RKO (cell line): ENCODE data around the gene AMFR.
A peak's percentile ranks its signal among the peaks of the same experiment; 100 is the strongest.

ENCODE experiments used
- DNase-seq: peaks from one replicate; pipeline ENCODE4 v3.0.0-alpha.2; 2016; ENCODE audit warnings: low spot score

Gene AMFR

DNA sequence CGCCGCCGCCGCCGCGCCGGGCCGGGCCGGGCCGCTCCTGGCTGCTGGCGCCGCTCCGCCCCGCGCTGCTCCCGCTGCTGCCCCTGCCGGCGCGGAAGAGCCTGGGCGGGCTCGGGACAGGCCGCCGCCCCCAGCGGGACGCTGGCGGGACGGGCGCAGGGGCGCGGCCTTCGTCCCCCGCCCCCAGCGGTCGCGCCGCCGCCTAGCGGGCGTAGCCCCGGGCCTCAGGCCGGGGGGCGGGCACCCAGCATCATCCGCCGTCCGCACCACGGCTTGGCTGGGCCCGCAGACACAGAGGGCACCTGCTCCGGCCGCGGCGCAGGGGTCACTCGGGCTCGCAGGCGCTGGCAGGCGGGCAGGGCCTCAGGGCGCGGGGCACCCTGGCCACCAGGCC lies at the start of gene AMFR:
TSS of gene AMFR (minus strand) at position 107 of the 394 bp plus-strand sequence. CDS start 218 bp downstream, outside the sequence.
- DNase-seq: peak; percentile 86

DNA sequence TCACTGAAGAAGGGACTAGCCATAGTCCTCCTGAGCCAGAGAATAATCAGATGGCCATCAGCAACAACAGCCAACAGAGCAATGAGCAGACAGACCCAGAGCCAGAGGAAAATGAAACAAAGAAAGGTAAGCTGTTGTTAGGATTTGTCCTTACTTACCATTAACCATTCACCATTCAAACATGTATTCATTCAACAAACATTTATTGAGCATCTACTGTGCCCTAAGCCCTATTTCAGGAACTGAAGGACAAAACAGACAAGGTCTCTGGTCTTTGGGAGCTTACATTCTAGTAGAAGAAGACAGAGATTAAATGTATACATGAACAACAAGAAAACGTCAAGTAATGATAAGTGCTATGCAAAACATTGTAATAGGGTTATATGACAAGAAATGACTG lies 45.3 kb upstream of the AMFR start:
- no peak for DNase-seq

DNA sequence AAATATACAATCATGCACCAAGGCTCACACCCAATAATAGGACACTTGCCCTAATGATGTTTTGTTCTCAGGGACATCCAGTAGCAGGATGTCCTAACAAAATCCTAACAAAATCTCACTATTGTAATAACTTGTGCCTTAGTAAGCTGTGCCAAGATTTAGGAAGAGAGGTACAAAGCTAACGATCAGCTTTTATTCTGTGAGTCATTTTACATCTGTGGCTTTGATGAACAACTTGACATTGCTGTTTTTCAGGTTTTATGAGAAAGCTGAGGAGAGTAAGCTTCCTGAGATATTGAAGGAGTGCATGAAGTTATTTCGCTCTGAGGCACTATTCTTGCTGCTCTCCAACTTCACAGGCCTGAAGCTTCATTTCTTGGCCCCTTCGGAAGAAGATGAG lies 44.9 kb upstream of the AMFR start:
- DNase-seq: no peak

DNA sequence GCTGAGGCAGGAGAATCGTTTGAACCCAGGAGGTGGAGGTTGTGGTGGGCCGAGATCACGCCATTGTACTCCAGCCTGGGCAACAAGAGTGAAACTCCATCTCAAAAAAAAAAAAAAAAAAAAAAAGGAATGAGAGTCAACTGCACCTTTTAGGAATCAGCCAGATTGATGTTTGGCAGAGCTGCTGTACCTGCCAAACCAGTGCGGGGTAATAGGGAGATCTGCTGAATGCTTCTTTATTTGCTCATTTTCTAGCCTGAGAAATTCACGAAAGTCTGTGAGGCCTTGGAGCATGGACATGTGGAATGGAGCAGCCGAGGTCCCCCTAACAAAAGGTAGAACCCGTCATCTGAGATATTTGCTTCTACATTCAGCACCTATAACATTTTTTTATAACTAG lies 44.4 kb upstream of the AMFR start:
- DNase-seq: no peak

DNA sequence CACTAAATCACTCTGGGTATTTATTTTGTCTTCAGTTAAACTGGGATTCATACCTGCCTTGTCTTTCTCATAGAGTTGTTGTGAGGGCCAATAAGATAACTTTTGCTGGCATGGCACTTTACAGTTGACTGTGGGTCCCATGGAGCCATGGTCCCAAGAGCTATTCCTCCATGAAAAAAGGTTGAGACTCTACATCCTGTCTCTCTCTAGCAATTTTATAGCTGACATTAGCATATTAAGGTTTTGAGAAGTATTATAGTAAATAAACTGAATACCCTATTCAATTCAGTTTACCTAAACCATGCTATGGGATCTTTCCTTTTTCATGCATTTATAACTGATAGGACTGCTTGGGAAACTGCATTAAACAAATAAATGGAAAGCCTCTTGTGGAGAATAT lies 43.5 kb upstream of the AMFR start:
- DNase-seq: no peak

DNA sequence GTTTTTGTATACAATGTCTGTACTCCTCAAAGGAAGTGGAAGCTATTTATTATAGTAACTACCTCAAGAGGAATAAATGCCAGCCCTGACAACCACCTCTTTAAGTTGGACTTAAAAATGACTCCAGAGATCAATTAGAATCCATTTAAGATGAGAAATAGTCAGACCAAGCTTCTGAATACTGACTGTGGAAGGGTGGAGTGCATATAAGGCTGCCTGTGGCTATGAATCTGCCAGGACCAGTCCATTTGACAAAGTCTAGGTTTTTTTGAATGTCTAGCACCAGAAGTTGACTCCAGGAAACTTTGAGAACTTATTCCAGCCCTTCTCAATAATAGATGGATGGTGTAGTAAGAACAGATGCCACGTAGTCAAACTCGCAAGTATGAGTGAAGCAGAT lies 41.0 kb upstream of the AMFR start:
- no peak for DNase-seq

DNA sequence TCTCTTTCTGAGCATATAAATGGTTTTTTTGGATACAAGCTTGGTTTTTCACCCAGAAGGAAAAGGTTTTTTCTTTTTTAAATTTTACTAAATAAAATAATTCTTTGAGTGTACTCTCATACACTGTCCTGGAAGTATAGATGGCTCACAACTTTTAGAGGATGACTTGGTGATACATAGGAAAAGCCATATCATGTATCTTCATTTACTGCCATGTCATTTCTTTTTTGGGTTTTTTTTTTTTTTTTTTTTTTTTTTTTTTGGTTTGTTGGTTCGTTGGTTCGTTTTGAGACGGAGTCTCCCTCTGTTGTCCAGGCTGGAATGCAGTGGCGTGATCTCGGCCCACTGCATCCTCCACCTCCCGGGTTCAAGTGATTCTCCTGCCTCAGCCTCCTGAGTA lies 37.8 kb upstream of the AMFR start:
- DNase-seq: no peak

DNA sequence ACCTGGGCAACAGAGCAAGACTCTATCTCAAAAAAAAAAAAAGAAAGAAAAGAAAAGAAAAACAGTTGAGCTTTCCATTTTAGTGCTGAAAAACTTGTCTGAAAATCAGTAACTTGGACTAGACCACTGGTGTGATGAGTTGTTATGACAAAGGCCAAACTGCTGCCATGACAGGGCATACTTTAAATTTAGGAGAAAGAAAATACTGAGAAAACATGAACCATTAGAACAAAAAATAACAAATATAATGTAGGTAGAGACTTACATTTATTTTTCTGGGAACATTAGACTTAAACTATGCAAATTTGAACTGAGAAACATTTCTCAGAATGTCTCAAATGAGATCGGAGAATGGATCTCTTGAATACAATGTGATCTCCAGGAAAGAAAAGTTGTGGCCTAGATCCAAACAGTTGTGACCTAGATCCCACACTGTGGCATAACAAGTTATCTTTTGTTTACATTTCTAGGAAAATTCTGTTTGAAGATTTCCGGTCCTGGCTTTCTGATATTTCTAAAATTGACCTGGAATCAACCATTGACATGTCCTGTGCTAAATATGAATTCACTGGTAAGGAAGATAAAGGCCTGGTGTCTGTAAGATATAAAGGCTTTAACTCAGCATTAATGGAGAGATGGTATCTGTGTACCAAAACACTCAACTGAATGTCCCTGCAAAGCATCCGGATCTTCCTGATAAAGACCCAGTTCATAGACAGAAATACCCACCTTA lies 36.9 kb upstream of the AMFR start:
- DNase-seq: no peak

DNA sequence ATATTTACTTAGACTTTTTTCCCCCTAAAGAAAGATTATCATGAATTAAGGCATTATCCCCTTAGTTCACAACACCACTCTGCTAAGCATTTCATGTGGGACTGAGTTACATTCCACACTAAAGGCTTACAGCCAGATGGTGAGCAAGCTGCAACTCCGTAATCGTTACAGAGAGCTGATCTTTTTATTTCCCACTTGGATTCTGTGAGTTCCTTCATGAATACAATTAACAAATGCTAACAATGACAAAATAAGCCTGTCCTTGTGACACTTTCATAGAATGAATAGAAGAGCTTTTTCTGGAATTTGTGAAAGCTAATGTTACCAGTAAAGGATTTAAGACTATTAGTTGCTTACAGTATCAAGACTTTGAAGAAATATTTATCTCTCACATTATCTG lies 34.8 kb upstream of the AMFR start:
- DNase-seq: no peak

DNA sequence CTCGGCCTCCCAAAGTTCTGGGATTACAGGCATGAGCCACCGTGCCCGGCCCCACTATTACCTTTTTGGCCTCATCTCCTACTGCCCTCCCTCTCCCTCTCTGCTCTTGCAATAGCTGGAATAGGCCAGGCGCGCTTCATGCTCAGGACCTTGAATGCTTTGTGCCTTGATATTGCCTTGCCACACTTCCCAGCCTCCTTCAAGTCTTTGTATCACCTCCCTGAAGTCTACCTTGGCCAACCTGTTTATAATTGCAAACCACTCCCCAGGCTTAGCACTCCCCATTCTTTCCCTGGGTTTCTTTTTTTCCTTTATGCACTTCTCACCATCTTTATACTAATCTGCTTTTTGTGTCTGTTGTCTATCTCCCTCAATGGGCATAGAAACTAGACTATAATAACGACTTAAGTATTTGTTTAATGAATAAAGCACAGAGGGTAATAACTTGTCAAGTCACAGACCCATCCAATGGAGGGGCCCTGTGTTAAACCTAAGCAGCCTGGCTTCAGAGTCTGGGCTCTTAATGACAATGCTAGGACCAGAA lies 32.7 kb upstream of the AMFR start:
- no peak for DNase-seq

DNA sequence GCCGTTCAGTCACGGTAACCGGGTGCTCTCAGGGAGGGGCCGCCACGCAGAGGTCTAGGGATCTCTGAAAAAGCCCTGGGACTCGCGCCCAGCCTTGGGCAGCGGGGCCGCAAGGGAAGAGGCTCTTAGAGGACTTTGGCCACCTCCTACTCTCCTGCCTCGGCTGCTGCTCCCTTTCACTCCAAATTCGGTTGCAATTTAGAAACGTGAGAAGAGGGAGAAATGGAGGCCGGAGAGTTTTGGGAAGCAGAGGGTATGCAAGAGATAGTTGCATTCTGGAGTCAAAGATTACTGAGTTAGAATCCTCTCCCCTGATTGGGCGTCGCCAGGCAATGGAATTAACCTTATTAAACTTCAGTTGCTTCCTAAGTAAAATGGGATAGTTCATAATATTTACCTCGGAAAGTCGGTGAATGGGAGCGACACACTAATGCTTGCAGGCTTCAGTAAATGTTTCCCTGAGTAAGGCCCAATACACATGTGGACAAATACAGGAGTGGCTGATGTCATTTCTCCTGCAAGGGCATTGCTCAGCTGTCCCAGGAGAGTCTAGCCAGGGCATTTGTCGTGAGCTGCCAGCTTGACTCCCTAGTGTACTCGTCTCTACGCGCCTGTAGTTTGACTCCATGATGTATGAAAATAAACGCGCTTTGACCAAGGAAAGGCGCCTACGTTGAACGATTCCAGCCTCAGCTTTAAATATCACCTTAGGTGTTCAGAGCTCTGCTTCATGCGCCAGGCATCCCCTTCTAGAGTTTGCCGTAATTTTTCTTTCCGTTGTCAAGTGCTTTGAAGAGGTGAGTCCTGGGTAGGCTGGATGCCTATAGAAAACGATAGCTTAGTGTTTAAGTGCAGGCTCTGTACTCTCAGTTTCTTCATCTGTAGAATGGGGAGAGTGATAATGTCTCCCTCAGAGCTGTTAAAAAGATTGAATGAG lies 26.7 kb upstream of the AMFR start:
- DNase-seq: peak; percentile 82

DNA sequence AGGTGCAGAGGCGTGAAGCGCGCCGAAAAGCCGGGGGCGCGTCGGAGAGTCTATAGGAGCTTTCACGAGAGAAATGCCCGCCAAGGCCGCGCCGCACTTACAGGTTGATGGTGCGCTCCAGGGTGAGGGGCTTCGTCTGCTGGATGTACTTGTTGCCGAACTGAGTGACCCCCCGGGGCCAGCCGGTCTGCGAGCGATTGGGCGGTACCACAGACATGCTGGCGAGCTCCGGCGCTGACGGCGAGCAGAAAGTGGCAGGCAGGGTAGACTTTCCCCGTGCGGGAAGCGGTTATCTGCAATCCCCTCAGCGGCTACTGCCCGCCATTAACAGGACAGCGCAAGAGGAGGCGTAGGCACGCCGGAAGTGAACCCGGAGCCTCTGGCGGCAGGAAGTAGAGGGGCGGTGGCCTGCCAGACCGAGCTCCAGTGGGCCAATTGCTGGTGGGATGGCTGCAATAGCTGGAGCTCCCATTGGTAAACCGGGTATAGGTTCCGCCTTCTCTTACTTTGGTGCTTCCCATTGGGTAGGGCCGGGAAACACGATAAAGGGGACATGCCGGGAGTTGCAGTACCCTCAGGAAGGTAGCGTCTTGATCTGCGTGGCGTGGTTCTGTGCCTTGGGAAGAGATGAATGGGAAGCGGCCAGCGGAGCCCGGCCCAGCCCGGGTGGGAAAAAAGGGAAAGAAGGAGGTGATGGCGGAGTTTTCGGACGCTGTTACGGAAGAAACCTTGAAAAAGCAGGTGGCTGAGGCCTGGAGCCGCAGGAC lies 25.8 kb upstream of the AMFR start, which contains the start of the genes NUDT21 and OGFOD1:
TSS of gene NUDT21 (minus strand) at position 347 of the 767 bp plus-strand sequence. CDS start at position 217, 130 bp downstream.
TSS of gene OGFOD1 (plus strand) at position 569 of the 767 bp plus-strand sequence. CDS start at position 628, 59 bp downstream.
- peak; percentile 99 for DNase-seq

DNA sequence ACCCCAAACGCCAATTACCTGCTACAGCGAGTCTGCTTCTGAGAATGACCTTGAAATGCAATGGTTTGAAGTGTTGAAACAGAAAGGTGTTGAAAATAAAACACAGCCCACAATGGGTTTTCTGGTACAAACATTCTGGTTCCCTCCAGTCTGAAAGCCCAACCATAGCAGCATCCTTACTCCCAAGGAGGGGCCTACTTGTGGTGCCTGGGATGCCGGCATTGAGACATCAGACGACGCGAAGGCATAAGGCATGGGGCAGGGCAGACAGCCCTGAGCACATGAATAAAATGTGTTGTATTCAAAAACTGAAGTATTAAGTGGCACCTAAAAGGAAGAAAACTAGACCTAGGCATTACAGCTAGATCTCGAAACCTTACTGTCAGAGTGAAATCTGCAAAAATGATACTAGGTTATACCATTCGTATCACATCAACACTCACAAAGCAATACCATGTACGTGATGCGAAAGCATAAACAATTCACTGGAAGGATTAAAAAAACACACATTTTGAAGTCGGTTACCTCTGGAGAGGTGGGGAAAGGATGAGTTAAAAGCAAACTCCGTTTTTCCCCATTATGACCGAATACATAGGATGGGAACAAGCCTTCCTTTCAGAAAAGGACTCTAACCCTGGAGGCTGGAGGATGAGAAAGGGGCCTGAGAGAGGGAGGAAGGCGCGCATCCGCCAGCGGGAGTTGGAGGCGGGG lies 25.1 kb upstream of the AMFR start:
- DNase-seq: peak; percentile 54

DNA sequence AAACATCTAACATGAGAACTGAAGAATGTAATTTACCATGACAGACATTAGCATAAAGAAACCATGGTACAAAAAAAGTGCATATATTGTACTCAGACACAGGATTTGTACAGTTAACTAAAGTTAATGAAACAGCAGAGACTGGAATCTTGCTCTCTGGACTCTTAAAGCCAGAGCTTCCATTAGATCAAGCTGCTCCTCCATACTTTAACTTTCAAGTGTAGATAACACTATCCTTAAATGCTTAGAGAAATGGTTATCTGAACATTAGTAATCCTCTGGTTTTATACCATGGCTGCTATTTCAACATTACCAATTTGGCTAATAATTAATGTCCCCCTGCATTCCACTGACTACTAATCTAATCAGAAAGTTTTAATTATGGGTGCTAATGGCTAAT lies 22.7 kb upstream of the AMFR start:
- no peak for DNase-seq

DNA sequence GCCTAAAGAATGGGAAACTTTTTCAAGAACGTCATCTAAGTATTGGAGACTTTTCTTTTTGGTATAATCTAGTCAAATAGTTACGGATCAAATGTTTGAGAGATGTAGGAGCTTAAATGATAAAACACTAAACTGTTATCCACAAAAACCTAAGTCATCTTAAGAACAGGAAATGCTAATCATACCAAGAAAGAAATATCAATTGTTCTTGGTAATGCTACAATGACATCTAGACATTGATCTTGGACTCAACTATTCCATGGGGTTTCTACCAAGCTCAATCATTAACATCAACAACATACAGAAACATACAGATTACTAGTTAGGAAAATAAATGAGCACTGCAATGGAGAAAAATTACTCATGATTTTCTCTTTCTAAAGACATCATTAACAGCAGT lies 21.9 kb upstream of the AMFR start:
- DNase-seq: no peak

DNA sequence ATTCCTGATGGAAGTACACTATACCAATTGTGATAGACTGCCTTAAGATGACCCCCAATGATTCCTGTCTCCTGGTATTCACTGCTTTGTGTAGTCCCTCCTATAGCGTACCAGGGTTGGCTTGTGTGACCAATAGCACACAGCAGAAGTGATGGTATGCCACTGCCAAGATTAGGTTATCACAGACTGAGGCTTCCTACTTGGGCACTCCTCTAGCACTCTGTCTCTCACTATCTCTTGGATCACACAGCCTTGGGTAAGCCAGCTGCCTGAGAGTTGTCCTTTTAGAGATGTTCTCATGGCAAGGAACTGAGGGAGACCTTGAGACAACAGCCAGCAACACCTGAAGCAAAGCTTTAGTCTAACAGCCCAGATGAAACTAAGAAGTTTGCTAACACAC lies 12.7 kb upstream of the AMFR start:
- no peak for DNase-seq

DNA sequence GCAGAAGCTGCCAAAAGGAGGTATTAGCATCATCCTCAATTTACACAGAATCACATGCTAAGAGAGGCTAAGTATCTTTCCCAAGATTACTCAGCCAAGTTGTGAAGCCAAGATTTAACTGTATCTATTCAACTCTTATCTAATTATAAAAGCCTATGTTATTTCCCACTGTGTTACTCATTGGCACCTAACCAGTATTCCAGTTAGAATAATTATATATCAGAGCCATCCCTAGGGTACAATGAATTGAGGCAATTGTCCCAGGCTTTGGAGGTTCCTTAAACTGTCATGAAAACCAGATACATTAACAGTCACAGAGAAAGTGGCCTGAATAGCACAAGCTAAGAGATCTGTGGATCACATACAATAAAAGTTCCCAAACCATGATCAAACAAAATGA lies 10.9 kb upstream of the AMFR start:
- no peak for DNase-seq

DNA sequence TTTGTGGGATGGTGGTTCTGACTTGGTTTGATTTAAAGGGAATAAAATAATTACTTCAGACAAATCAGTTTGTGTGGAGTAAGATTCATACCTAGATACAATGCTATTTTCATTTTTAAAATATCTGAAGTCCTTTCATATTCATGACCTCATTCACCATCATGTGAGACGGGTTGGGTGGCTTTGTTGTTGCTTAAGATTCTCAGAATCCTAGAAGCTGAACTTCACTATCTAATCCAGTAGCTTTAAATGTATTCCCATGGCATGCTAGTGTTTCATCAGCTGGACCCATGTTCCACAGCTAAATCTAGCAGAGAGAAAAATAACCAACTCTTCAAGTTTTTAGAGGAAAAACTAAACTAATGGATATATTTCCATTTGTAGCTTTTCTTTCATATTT lies 2.7 kb upstream of the AMFR start:
- no peak for DNase-seq

DNA sequence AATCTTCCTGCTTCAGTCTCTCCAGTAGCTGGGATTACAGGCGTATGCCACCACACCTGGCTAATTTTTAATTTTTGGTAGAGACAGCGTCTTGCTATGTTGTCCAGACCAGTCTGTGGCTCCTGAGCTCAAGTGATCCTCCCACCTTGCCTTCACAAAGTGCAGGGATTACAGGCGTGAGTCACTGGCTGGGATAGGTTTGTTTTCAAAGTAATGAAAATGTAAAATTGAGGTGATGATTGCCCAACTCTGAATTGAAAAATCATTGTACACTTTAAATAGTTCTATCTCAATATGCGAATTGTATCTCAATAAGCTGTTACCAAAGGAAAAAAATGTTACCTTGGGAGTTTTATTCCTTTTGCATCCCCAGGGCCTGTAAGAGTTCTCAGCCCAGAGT lies 1.2 kb upstream of the AMFR start:
- no peak for DNase-seq

DNA sequence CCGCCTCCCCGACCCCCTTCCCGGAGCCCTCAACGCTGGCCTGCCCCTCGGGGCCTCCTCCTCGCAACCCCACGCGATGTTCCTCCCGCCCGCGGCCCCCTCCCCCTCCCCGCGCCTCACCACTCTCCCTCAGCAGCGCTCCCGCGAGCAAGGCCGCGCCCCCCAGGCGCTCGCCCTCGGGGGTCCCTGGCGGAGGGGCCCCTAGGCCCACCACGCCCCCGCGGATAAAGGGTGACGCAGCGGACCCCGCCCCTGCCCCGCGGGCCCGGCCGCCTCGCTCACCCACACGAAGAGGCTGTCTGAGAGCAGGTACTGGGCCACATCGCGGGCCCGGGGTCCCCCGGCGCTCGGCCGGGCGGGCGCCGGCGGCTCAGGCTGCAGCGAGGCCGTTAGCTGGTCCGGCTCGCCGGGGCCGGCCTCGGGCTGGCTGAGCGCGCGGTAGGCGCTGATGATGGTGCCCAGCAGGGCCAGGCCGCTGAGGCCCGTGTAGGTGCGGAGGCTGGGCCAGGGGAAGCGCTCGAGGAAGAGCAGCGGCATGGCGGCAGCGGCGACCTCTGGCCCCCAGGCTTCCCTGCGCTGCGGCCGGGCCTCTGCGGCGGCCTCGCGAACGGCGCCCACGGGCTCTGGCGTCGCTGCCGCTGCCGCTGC lies 430 bp downstream of the AMFR start:
- DNase-seq: peak; percentile 19

DNA sequence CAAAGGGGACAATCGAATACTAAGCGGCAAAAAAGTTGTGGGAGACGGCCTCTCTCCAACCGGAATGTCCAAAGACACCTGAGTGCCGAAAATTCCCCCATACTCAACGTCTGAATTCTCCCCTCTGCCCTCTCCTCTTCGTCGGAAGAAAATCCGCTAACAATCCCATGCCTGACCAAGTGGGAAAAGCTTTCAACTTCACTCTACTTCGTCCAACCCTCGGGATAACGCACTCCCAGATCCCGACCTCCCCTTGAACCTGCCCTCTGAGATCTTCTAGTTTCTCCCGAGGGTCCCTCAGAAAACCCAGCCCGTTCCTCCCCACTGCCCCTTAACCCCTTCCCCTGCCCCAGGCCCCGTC lies 961 bp downstream of the AMFR start:
- no peak for DNase-seq
